Transverse colon (tissue), 4 donors: ENCODE data around the gene KRTAP9-6. TPM values are rescaled to one million over a fixed set of nuclear protein-coding genes. Genes with fewer than 3 reads are reported as not detected.
"Not testable (repeated sequence)": the region's sequence is repeated elsewhere in the genome, so short reads cannot be mapped to it uniquely, and the experiment has no call there.

Source experiments
- DNase-seq: peaks from one replicate; pipeline ENCODE4 v3.0.0-alpha.2; 2019
- H3K27ac ChIP-seq, 4 donors: fragments of 200-600 bp; sonication (generic); 2 replicates each; pipeline ENCODE4 v1.5.1; 2016 to 2018; ENCODE audit warnings: inconsistent platforms in 4 of 4
- H3K27me3 ChIP-seq: fragments of 200-600 bp; sonication (generic); 2 replicates; pipeline ENCODE4 v1.5.1; 2017; ENCODE audit warnings: inconsistent platforms
- H3K36me3 ChIP-seq, 4 donors: fragments of 200-600 bp; sonication (generic); 2 replicates each; pipeline ENCODE4 v1.5.1; 2017 to 2019; ENCODE audit warnings: inconsistent platforms in 4 of 4
- H3K4me1 ChIP-seq, 4 donors: fragments of 200-600 bp; sonication (generic); 2 replicates each; pipeline ENCODE4 v1.5.1; 2017 to 2020; ENCODE audit warnings: inconsistent platforms in 4 of 4
- H3K4me3 ChIP-seq, 4 donors: fragments of 200-600 bp; sonication (generic); 1 replicate in 1 of 4; 2 replicates in 3 of 4; pipeline versions ENCODE4 v1.5.1 to v1.6.1; 2017 to 2019; ENCODE audit warnings: inconsistent platforms in 4 of 4
- H3K9me3 ChIP-seq, 2 donors: fragments of 200-600 bp; sonication (generic); 2 replicates each; pipeline ENCODE4 v1.5.1; 2017 to 2019; ENCODE audit warnings: inconsistent platforms in 2 of 2
- EP300 ChIP-seq: sonication (generic); formaldehyde crosslinking; IDR thresholded peaks from one replicate; pipeline ENCODE4 v1.6.1; 2017; ENCODE audit warnings: antibody characterized with exemption, low read depth
- POLR2A ChIP-seq: fragments of 450-650 bp; IDR thresholded peaks from one replicate; pipeline ENCODE4 v1.6.1; 2016; ENCODE audit warnings: antibody characterized with exemption, mild to moderate bottlenecking, moderate library complexity
- POLR2AphosphoS5 ChIP-seq, 3 donors: sonication (generic); formaldehyde crosslinking; IDR thresholded peaks; one replicate each; pipeline ENCODE4 v1.6.1; 2016; ENCODE audit warnings: antibody characterized with exemption in 3 of 3
- WGBS, 2 donors: methylation state at CpG; one replicate each; pipeline ENCODE4 v1.1.5; 2018; ENCODE audit warnings: low coverage in 1 of 2; 5-methylcytosine and 5-hydroxymethylcytosine counted together
- in situ Hi-C, 4 donors: fragments of 200-750 bp; cut with MboI; loops; one replicate each; pipeline versions ENCODE4 v1.15.0 to v1.15.1; 2017; ENCODE audit warnings: low sequenced_read_pairs in 3 of 4, low pct_ligation_motif_present in 1 of 4, low pct_unique_long_range_greater_than_20kb in 1 of 4
- intact Hi-C: fragments of 100-400 bp; cut with DNase I; formaldehyde crosslinking; loops from one replicate; pipeline ENCODE4 v1.15.1; 2023; ENCODE audit warnings: low total_unique reads
- total RNA-seq, 4 donors: library from RNA; depleted of rRNA; stranded (reverse); fragments of >200 nt; gene quantifications; one replicate each; pipeline ENCODE4 v1.1.0, GENCODE V29; 2016
- TF ChIP-seq, protein P1 (sequence below), 5 experiments: fragments of 200-600 bp in 3 of 5; fragments of 450-650 bp in 2 of 5; sonication (generic) in 3 of 5; IDR thresholded peaks; 1 replicate in 2 of 5; 2 replicates in 3 of 5; pipeline ENCODE4 v1.5.1; 2016 to 2017; ENCODE audit warnings: antibody characterized with exemption in 5 of 5, inconsistent platforms in 3 of 5, mild to moderate bottlenecking in 2 of 5, moderate library complexity in 1 of 5

KRTAP9-6 gene
- total RNA-seq, 4 donors from 2014 or later = not detected

DNA sequence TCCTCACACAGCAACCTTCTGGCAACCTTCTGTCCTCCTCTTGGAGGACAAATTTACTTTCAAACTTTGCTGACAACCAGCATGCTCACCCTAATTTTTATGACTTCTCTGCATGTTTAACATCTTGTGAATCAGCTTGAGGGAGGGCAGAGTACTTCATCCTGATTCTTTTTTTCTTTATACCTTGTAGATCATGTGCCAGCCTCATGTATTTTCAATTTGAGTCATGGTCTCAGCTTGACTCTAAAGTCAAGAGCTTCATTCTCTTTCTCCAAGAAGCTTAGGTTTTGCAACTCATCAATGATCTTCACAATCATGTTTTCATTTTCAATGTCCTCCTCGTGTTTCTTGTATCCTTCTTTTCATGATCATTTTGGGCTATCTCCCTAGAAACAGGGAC, 6.7 kb downstream of the KRTAP9-6 start:
- in situ Hi-C loops = loop anchor here in 1 of 4 donors (25.0 kb wide), 1 partner anchor 90 kb away; the partner anchor contains the start of genes KRT33A and KRT33B

DNA sequence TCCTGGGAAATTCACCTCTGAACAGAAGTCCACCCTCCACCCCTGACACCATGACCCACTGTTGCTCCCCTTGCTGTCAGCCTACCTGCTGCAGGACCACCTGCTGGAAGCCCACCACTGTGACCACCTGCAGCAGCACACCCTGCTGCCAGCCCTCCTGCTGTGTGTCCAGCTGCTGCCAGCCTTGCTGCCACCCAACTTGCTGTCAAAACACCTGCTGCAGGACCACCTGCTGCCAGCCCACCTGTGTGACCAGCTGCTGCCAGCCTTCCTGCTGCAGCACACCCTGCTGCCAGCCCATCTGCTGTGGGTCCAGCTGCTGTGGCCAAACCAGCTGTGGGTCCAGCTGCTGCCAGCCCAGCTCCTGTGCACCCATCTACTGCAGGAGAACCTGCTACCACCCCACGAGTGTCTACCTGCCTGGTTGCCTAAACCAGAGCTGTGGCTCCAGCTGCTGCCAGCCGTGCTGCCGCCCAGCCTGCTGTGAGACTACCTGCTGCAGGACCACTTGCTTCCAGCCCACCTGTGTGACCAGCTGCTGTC, 10.5 kb downstream of the KRTAP9-6 start, which contains the start of gene KRTAP9-7:
Gene KRTAP9-7, plus strand, starts transcription at position 51 of the 543 bp plus-strand sequence. Its CDS starts 0 bp downstream, at position 51.
- H3K36me3 ChIP-seq, H3K27ac ChIP-seq, DNase-seq, intact Hi-C loops, H3K9me3 ChIP-seq, in situ Hi-C loops, H3K27me3 ChIP-seq, H3K4me3 ChIP-seq, H3K4me1 ChIP-seq: not testable (repeated sequence)
- no CpG with 5 or more reads among the region's 3 CpGs for WGBS, 2 donors

More for the DNA sequence above, 6.7 kb downstream of the KRTAP9-6 start:
- Histone ChIP-seq H3K4me3 (no peak overlapping the region), H3K9me3 (no peaks in the 10 kb centered on the region), H3K4me1 (no peaks in the 10 kb centered on the region), H3K27ac (no peak overlapping the region), H3K27me3 (no peaks in the 10 kb centered on the region), H3K36me3 (no peaks in the 10 kb centered on the region)
- WGBS, 2 donors = 36% methylated on average over 1 of the region's 1 CpG; no CpG with 5 or more reads in 1 of the 2 donors
- DNase-seq = no peak
- intact Hi-C loops = no loop called here
- TF ChIP-seq EP300 (no peak), POLR2A (no peak), POLR2AphosphoS5 (IDR thresholded peaks at IDR 0.05) (no peak)
- TF ChIP-seq, protein P1, sequence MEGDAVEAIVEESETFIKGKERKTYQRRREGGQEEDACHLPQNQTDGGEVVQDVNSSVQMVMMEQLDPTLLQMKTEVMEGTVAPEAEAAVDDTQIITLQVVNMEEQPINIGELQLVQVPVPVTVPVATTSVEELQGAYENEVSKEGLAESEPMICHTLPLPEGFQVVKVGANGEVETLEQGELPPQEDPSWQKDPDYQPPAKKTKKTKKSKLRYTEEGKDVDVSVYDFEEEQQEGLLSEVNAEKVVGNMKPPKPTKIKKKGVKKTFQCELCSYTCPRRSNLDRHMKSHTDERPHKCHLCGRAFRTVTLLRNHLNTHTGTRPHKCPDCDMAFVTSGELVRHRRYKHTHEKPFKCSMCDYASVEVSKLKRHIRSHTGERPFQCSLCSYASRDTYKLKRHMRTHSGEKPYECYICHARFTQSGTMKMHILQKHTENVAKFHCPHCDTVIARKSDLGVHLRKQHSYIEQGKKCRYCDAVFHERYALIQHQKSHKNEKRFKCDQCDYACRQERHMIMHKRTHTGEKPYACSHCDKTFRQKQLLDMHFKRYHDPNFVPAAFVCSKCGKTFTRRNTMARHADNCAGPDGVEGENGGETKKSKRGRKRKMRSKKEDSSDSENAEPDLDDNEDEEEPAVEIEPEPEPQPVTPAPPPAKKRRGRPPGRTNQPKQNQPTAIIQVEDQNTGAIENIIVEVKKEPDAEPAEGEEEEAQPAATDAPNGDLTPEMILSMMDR (IDR thresholded peaks at IDR 0.05) = no peak

DNA sequence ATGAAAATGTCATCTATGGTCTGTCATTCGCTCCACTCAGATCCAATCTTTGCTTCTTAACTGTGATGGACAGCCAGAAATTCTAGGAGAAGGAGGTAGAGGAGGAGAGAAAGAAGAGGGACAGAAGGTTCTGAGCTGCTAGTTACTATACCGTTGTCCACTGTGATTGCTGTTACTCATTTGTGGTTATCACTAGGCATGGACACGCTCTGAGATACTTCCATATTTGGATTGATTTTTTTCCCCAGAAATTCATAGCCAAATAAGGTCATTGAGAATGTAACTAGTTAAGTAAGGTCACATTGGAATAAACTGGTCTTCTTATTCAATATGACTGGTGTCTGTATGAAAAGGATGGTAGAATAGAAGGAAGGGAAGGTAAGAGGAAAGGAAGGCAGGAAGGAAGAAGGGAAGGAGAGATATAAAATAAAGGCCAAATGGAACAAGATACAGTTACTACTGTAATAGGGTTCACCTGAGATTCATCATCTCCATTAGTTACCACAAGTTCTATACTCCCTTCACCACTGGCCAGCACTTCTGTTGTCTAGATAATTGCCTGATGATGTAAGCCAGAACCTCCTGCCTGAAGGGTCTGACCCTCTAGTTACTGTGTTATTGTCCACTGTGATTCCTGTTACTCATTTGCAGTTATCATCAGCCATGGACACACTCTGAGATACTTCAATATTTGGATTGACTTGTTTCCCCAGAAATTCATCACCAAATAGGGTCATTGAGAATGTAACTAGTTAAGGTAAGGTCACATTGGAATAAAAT, 13.2 kb downstream of the KRTAP9-6 start:
- intact Hi-C loops = no loop called here
- no peaks in the 10 kb centered on the region for H3K9me3 ChIP-seq
- H3K27ac ChIP-seq = no peak overlapping the region
- TF ChIP-seq POLR2A = no peak
- TF ChIP-seq, protein P1 (IDR thresholded peaks at IDR 0.05) = no peak
- TF ChIP-seq POLR2AphosphoS5 (IDR thresholded peaks at IDR 0.05) = no peak
- TF ChIP-seq EP300 = no peak
- H3K4me1 ChIP-seq = no peaks in the 10 kb centered on the region
- H3K4me3 ChIP-seq = no peak overlapping the region
- DNase-seq = no peak
- WGBS, 2 donors = 80 to 93% methylated on average over 2 to 3 of the region's 3 CpGs
- in situ Hi-C loops = no loop called here
- H3K27me3 ChIP-seq = peaks cover 5% of the 10 kb centered on the region
- no peaks in the 10 kb centered on the region for H3K36me3 ChIP-seq

DNA sequence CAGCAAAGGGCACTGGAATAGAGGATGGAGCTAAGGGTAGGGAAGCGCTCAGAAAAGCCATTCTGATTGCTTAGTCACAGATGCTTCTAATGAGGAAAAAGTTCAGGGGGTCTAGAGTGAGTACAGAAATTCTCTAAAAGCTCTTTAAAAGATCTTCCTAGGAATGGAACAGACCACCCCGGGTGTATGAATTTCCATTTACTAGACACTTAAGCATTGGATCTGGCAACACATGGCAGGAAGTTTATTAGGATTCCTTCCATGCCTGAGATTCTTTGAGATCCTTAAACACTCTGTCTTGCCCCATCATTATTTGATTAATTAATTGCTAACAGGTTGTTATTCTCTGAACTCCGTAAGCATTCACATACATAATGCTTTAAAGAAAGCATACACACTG, 18.9 kb downstream of the KRTAP9-6 start:
- Histone ChIP-seq H3K9me3 (no peaks in the 10 kb centered on the region), H3K4me3 (no peak overlapping the region), H3K36me3 (no peaks in the 10 kb centered on the region), H3K4me1 (no peaks in the 10 kb centered on the region), H3K27ac (no peak overlapping the region), H3K27me3 (peaks cover 5% of the 10 kb centered on the region)
- intact Hi-C loops (no loop called here), in situ Hi-C loops (no loop called here)
- no peak for DNase-seq
- TF ChIP-seq POLR2A (no peak), POLR2AphosphoS5 (IDR thresholded peaks at IDR 0.05) (no peak), EP300 (no peak)
- TF ChIP-seq, protein P1 (IDR thresholded peaks at IDR 0.05) = no peak
- 51 to 67% methylated on average over 2 to 3 of the region's 3 CpGs for WGBS, 2 donors
